ENCODE results near the gene PCGF2. TPM values are rescaled to one million over a fixed set of nuclear protein-coding genes. Genes with fewer than 3 reads are reported as not detected.

Gene PCGF2
- total RNA-seq, 1 donor from 2014 or later, result 64.8 TPM

DNA sequence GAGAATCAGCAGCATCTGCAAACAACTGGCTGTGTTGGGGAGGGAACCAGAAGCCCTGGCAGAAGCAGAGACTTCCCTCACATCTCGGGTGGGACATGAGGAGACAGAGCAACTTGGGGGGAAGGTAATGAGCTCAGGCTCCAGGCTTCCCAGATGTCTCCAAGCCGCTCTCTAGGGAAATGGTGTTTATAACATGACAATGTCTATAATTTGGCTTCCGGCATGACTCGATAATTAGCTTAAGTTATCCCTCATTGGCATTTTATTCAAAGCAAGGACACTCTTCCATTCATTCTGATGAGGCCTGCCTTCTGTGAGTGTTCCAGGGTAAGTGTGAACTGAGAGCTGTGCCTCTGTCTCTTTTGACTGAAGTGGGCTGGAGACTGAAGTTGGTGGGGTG, 57.8 kb downstream of the PCGF2 start:
- H3K27ac ChIP-seq, result no peak overlapping the region
- no peak overlapping the region for H3K4me3 ChIP-seq
- no peaks in the 10 kb centered on the region for H3K27me3 ChIP-seq
- H3K9me3 ChIP-seq, result no peaks in the 10 kb centered on the region
- no peak for DNase-seq (ENCODE audit: low spot score in 2 of 2)
- no peak for TF ChIP-seq CTCF (IDR thresholded peaks at IDR 0.05)
- intact Hi-C loops (cut with DNase I), result no loop called here
- no peaks in the 10 kb centered on the region for H3K36me3 ChIP-seq
- H3K4me1 ChIP-seq, result peaks cover 0 to 3% of the 10 kb centered on the region in 2 donors

- intact Hi-C loops (cut with DNase I), result no loop called here
- DNase-seq (ENCODE audit: low spot score in 2 of 2), result no peak
- Histone ChIP-seq H3K4me1 (no peaks in the 10 kb centered on the region), H3K9me3 (no peaks in the 10 kb centered on the region), H3K27me3 (no peaks in the 10 kb centered on the region), H3K27ac (no peak overlapping the region), H3K36me3 (no peaks in the 10 kb centered on the region), H3K4me3 (no peak overlapping the region)
- TF ChIP-seq CTCF (IDR thresholded peaks at IDR 0.05), result no peak
Measured at GRCh38 chr17:38687286-38687685, 60.9 kb downstream of the PCGF2 start.

DNA sequence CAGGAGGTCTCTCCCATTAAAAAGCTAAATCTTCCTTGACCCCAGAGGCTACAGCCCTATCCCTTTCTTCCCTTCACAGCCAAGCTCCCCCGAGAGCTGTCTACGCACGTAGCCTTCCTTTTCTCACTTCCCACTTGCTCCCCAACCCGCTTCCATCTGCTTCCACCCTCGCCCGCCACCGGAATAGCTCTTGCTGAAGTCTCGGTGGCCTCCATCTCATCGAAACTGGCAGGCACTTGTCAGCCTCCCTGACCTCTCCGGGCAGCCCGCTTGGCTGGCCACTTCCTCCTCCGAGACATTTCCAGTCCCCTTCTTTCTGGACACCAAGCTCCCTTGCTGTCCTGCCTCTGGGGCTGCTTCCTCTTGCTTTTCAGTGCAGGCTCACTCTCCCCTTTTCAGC, 62.6 kb downstream of the PCGF2 start:
- Histone ChIP-seq H3K4me1 (no peaks in the 10 kb centered on the region), H3K27ac (no peak overlapping the region), H3K27me3 (no peaks in the 10 kb centered on the region), H3K36me3 (no peaks in the 10 kb centered on the region), H3K9me3 (no peaks in the 10 kb centered on the region), H3K4me3 (no peak overlapping the region)
- no peak for DNase-seq (ENCODE audit: low spot score in 2 of 2)
- intact Hi-C loops (cut with DNase I), result no loop called here
- no peak for TF ChIP-seq CTCF (IDR thresholded peaks at IDR 0.05)

Other genes with a start within 250 kb of the PCGF2 start
- not detected for gene SRCIN1, start 142.4 kb downstream of the PCGF2 start, total RNA-seq
- 2.1 TPM for gene EPOP, start 73.4 kb downstream of the PCGF2 start, total RNA-seq
- 100 TPM for gene MLLT6, start 43.1 kb downstream of the PCGF2 start, total RNA-seq
- 27.6 TPM for gene CISD3, start 18.0 kb downstream of the PCGF2 start, total RNA-seq
- 189 TPM for gene PSMB3, start 4.4 kb upstream of the PCGF2 start, total RNA-seq
- gene PIP4K2B, start 51.2 kb upstream of the PCGF2 start, total RNA-seq, result 45.0 TPM
- gene CWC25, start 77.0 kb upstream of the PCGF2 start, total RNA-seq, result 65.2 TPM
- gene RPL23, start 105.4 kb upstream of the PCGF2 start, total RNA-seq, result 1,091 TPM
- 300 TPM for gene LASP1, start 121.7 kb upstream of the PCGF2 start, total RNA-seq
- not detected for gene FBXO47, start 219.1 kb upstream of the PCGF2 start, total RNA-seq

Data from ascending aorta (tissue), 2 donors.